Epidermal melanocyte (primary cell): Measurements from ENCODE around the gene PDE6B.
A peak's percentile ranks its signal among the peaks of the same experiment; 100 is the strongest.
"Not testable (repeated sequence)": the region's sequence is repeated elsewhere in the genome, so short reads cannot be mapped to it uniquely, and the experiment has no call there.

ENCODE experiments used
- DNase-seq: peaks from one replicate; pipeline ENCODE4 v3.0.0; 2011; ENCODE audit warnings: low spot score; ENCODE audit not compliant: insufficient read length

The PDE6B gene

DNA sequence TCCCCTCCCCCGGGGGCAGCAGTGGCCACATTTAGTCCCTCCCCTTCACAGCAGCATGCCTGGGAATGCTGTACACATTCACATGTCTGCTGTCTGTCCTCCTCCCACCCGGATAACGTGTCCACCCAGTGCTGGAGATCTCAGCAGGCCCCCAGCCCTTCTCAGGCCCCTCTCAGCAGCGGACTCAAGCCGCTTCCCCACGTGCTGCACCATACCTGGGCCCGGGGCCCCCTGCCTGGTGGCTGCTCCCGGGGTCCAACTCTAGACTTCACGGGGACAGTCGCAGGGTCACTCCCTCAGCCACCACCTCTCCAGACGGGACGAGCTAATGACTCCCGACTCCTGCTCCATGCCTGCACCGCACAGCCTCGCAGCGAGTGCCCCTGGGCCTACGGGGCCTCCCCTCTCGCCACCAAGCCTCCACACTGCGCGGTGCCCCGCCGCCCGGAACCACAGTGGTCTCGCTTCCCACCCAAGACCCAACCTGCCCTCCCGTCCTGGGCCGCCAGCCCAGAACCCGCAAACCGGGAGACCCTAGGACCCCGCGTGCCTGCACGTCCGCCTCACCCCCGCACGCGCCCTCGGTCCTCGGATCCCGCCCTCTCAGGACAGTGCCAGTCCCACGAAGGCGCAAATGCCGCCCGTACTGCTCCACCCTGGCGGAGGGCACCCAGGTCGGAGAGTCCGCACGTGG, 79.0 kb downstream of the PDE6B start:
- no peak for DNase-seq

DNA sequence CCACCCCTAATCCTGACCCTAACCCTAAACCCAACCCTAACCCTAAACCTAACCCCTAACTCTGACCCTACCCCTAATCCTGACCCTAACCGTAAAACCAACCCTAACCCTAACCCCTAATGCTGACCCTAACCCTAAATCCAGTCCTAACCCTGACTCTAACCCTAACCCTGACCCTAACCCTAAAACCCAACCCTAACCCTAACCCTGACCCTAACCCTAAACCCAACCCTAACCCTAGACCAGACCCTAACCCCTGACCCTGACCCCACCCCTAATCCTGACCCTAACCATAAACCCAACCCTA, 79.6 kb downstream of the PDE6B start:
- no peak for DNase-seq

DNA sequence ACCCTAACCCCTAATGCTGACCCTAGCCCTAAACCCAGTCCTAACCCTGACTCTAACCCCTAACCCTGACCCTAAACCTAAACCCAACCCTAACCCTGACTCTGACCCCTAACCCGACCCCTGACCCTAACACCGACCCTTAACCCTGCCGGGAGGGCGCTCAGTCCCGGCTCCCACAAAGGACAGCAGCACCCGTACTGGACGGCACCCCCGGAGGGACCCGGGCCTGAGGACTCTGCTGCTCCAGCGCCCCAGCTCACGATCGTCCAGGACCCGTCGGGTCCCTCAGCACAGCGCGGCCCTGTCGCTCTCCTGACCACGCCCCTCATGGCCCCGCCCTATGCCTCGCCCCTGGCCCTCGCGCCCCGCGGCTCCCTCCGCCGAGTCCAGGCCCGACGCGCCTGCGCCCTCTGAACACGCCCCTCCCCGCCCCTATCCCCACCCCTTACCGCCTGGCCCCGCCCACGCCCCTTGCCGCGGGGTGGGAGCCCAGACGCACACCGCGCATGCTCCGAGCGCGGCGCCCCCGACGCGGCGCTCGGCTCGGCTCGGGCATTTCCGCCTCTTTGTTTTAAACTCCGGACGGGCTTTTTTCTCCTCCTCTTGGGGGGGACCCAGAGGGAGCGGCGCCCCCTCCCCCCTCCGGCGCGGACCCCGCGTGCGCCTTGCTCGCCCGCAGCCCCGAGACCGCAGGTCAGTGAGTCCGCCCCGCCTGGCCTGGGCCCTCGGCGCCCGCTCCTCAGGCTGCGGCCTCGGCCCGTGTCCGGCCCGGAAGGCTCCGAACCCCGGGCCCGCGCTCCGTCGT, 80.1 kb downstream of the PDE6B start, which contains the start of gene PCGF3:
PCGF3 (plus strand) TSS at position 555 of the 805 bp plus-strand sequence. CDS start 27,849 bp downstream, outside the sequence.
- DNase-seq, result peak; percentile 99

DNA sequence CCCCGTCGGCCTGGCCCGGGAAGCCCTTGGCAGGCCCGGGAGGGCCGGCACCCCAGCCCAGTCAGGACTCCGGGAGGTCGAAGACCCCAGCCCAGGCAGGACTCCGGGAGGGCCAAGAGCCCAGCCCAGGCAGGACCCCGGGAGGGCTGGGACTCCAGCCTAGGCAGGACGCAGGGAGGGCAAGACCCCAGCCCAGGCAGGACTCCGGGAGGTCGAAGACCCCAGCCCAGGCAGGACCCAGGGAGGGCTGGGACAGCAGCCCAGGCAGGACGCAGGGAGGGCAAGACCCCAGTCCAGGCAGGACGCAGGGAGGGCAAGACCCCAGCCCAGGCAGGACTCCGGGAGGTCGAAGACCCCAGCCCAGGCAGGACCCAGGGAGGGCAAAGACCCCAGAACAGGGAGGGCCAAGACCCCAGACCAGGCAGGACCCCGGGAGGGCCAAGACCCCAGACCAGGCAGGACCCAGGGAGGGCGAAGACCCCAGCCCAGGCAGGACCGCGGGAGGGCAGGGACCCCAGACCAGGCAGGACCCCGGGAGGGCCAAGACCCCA, 80.8 kb downstream of the PDE6B start:
- DNase-seq, result not testable (repeated sequence)

DNA sequence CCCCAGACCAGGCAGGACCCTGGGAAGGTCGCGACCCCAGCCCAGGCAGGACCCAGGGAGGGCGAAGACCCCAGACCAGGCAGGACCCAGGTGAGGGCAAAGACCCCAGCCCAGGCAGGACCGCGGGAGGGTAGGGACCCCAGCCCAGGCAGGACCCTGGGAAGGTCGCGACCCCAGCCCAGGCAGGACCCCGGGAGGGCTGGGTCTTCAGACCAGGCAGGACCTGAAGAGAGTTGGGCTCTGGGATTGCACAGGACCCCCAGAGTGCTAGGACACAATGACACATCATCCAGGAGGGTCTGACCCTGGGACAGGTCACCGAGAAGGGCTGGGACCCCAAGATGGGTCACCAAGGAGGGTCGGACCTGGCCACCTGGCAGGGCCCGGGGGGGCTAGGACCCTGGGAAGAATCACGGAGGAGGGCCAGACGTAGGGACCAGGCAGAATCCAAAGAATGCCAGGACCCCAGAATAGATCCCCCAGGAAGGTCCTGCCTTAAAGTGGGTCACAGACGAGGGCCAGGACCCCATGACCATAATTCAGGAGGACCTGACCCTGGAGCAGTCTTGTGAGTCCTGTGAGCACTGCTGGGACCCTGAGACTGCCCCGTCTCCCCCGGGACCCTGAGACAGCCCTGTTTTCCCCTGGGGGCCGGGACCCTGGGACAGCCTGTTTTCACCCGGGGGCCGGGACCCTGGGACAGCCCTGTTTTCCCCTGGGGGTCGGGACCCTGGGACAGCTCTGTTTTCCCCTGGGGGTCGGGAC, 81.6 kb downstream of the PDE6B start:
- DNase-seq, result no peak

DNA sequence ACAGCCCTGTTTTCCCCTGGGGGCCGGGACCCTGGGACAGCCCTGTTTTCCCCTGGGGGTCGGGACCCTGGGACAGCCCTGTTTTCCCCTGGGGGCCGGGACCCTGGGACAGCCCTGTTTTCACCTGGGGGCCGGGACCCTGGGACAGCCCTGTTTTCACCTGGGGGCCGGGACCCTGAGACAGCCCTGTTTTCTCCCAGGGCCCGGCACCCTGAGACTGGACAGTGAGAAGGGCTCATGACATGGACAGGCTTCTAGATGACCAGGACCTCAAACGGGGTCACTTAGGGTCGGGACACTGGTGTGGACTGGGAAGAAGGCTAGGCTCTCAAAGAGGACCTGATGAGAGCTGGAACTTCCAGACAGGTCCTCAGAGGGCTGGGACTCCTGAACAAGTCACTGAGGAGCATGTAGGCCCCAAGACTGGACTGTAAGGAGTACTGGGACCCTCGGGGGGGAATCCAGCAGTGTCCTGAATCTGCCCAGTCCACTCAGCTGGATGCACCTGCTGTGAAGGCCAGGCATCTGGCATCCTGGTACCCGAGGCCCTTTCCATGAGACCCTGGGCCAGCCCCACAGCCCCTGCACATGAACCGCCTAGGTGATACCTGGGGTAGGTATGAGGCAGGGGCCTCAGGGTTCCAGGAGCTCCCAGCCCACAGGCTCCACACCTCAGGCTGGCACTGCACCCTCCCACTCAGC, 82.7 kb downstream of the PDE6B start:
- DNase-seq, result no peak

DNA sequence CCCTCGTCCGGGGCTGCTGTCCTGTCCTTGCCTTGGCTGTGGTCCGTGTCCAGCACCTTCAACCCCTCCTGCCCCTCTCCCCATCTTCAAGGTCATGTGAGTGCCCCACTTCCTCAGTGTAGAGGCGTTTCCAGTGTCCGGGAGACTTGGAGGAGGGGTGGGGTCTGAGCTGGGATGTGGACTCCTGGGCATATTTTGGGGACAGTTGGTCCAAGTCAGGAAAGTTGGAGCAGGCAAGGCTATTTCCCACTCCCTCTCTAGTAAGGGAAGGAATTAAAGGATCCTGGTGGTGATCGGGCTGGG, 83.2 kb downstream of the PDE6B start:
- no peak for DNase-seq

DNA sequence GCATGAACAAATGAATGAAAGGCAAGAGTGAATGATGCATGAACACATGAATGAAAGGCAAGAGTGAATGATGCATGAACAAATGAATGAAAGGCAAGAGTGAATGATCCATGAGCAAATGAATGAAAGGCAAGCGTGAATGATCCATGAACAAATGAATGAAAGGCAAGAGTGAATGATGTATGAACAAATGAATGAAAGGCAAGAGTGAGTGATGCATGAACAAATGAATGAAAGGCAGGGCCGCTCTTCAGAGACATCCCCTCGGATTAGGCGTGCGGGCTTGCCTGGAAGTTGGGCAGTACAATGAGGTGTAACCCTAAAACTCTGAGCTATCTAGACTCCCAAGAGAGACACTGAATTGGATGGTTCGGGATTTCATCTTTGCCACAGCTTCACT, 84.0 kb downstream of the PDE6B start:
- no peak for DNase-seq

DNA sequence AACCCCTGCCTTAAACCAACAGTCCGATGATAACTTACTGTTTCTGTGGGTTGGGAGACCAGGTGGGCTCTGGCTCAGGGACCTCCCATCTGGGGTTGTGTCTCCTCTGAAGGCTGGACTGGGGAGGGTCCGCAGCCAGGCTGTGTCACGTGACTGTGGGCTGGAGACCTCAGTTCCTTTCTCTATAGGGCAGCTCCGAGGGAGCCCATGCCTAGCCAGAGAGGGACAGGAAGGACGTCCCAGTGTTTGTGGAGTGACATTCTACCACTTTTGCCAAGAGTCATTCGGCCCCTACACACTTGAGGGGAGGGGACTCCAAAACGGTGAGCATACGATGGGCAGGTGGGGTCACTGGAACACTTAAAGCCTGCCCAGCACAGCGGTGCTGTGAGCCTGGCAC, 84.7 kb downstream of the PDE6B start:
- no peak for DNase-seq

DNA sequence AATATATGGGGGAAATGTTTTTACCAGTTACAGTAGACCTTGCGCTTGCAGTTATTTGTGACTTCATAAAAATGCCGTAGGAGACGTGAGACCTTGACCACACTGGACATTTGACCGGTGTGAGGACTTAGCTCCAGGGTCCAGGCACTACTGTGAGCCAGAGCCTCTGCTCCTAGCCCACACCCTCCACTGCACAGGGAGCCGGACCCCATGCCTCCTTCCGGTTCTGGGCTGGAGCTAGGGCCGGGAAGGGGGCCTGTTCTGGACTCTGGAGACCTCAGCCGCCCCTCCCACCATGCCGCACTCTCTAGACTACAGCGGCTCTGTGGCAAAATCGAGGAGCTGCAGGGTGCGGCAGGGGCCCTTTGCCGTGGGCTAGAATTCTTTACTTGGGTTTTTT, 85.5 kb downstream of the PDE6B start:
- DNase-seq, result no peak

DNA sequence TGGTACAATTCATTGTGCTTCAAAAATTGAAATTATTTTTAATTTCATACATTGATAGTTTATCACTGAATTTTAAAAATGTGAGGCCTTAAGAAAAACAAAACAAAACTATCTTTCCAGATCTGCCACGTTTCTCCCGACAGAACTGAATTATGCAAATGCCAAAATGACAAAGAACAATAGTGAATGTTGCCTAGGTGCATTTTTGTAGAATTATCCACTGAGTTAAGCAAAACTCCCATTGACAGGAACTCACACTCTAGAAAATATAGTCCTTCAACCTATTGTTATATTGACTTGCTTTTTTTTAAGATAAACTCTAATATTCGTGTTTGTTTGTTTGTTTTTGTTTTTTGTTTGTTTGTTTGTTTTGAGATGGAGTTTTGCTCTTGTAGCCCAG, 86.7 kb downstream of the PDE6B start:
- DNase-seq, result no peak

DNA sequence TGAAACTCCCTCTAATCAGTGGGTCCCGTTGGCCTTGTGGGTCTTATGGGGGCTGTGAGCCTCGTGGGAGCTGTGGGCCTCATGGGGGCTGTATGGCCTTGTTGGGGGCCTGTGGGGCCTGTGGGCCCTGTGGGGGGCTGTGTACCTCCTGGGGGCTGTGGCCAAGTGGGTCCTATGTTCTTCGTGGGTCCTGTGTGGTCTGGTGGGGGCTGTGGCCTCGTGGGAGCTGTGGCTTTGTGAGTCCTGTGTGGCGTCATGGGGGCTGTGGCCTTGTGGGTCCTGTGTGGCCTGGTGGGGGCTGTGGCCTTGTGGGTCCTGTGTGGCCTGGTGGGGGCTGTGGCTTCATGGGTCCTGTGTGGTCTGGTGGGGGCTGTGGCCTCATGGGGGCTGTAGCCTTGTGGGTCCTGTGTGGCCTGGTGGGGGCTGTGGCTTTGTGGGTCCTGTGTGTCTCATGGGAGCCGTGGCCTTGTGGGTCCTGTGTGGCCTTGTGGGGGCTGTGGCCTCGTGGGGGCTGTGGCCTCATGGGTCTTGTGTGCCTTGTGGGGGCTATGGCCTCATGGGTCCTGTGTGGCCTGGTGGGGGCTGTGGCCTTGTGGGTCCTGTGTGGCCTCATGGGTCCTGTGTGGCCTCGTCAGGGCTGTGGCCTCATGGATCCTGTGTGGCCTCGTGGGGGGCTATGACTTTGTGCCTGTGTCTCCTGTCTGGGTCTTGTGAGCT, 87.7 kb downstream of the PDE6B start:
- no peak for DNase-seq

DNA sequence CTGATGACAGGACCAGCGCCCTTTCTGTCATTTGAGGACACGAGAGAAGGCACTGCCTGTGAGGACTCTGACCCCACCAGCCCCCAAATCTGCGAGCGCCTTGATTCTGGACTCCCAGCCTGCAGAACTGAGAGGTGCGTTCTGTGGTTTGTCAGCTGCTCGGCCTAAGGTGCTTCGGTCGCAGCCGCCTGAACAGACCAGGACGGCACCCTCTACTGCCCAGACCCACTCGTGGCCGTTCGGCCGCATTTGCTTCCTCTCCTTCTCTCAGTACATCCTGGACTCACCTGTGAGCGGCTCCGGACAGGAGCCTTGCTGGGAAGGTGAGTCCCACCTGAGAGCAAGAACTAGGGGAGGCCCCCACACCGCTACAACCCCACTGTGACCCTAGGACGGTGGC, 88.7 kb downstream of the PDE6B start:
- no peak for DNase-seq

DNA sequence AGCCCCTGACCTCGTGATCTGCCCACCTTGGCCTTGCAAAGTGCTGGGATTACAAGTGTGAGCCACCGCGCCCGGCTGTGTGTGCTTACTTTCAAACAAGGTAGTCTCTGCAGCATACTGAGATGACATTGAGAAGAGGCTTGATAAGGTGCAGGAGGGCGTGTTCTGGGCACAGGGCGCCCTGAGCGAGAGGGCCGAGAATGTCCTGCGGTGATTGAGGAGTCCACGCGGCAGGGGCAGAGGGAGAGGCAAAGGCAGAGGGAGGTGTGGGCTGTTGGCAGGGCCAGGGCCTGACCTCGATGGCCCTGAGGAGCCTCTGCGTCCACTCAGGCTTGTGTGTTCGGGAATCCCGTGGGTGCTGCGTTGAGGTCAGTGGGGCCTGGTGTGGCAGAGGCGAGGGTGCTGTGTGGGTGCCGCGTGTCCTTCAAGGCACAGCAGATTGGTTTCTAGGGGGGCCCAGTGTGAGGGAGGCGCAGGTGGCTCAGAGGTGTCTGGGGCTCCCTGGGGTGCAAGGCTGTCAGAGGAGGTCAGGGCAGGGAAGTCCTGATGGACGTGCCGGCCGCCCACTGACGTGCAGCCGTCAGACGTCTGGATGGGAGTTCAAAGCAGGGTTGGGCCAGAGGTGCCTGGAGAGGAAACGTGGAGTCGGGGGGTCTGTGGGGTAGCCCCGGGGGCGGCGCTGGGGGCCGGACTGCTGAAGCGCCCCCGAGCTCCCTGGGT, 92.4 kb downstream of the PDE6B start:
- DNase-seq, result no peak

DNA sequence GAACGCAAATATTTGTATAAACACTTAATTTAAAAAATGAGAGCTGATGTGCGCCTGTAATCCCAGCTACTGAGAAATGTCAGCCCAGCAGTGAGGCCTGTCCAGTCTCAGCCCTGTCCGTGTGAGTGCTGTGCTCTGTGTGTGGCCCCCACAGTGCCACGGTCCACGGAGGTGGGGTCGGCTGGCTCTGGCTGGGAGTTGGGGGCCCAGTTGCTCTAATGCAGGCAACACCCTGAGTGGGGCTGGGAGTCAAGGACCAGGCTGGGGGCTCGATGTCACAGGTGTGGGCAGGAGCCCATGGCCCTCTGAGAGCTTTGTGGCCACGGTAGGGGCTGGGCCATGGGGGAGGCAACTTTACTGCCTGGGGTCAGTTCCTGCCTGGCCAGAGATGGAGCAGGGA, 93.1 kb downstream of the PDE6B start:
- DNase-seq, result no peak
